GM12891 (cell line): Measurements from ENCODE around the gene USP20.

Source experiments
- DNase-seq: peaks from one replicate; pipeline ENCODE4 v3.0.0; 2011; ENCODE audit warnings: low spot score; ENCODE audit not compliant: insufficient read length
- FAIRE-seq: peaks from 2 replicates; lab custom pipeline; 2011; peaks lifted over from hg19 to GRCh38; lab: Jason Lieb, UNC
- PAX5 ChIP-seq: IDR thresholded peaks from 2 replicates; pipeline ENCODE4 v1.6.1; 2011; ENCODE audit warnings: low read length, moderate library complexity, mild to moderate bottlenecking; ENCODE audit not compliant: insufficient read depth, severe bottlenecking
- POLR2A ChIP-seq: IDR thresholded peaks from 2 replicates; pipeline ENCODE4 v1.6.1; 2011; ENCODE audit warnings: low read depth, low read length, control low read depth
- POLR2AphosphoS5 ChIP-seq: IDR thresholded peaks from 2 replicates; pipeline ENCODE4 v1.6.1; 2011; ENCODE audit warnings: low read depth, low read length, control low read depth
- POU2F2 ChIP-seq: IDR thresholded peaks from 2 replicates; pipeline ENCODE4 v1.6.1; 2011; ENCODE audit warnings: low read depth, mild to moderate bottlenecking, control low read depth, low read length, moderate library complexity
- SPI1 ChIP-seq: IDR thresholded peaks from 2 replicates; pipeline ENCODE4 v1.6.1; 2011; ENCODE audit warnings: low read depth, low read length, control low read depth
- TAF1 ChIP-seq: IDR thresholded peaks from 2 replicates; pipeline ENCODE4 v1.6.1; 2011; ENCODE audit warnings: low read depth, low read length, control low read depth

The USP20 gene

GRCh38 chr9:129904734-129905133 is 69.5 kb downstream of the USP20 start:
- DNase-seq (no peak), FAIRE-seq (no peak)
- no peak for TF ChIP-seq TAF1
- TF ChIP-seq PAX5, result no peak
- no peak for TF ChIP-seq POLR2A
- no peak for TF ChIP-seq SPI1
- no peak for TF ChIP-seq POU2F2
- TF ChIP-seq POLR2AphosphoS5, result no peak

- TF ChIP-seq SPI1 (no peak), POU2F2 (no peak; the same call in 1 of the 2 replicates), TAF1 (no peak), POLR2A (no peak; the same call in 1 of the 2 replicates), POLR2AphosphoS5 (peak; percentile 46; the same call in 1 of the 2 replicates), PAX5 (no peak)
- DNase-seq, result no peak
- no peak for FAIRE-seq
Observed at GRCh38 chr9:129906298-129906697, 71.0 kb downstream of the USP20 start.

GRCh38 chr9:129907201-129907600 is 71.9 kb downstream of the USP20 start:
- DNase-seq (no peak), FAIRE-seq (no peak)
- TF ChIP-seq PAX5 (no peak), POLR2AphosphoS5 (no peak), POLR2A (no peak), POU2F2 (no peak), SPI1 (no peak), TAF1 (no peak)

- TF ChIP-seq POLR2A (no peak), SPI1 (no peak), POLR2AphosphoS5 (no peak), POU2F2 (no peak), PAX5 (no peak), TAF1 (no peak)
- FAIRE-seq (no peak), DNase-seq (no peak)
Observed at GRCh38 chr9:129908906-129909305, 73.6 kb downstream of the USP20 start.

GRCh38 chr9:129909851-129910250 is 74.6 kb downstream of the USP20 start:
- DNase-seq (no peak), FAIRE-seq (no peak)
- no peak for TF ChIP-seq PAX5
- TF ChIP-seq POLR2AphosphoS5, result peak; percentile 12; the same call in 1 of the 2 replicates
- no peak for TF ChIP-seq POU2F2

GRCh38 chr9:129910628-129911567 is 75.6 kb downstream of the USP20 start:
- TF ChIP-seq POLR2AphosphoS5 (no peak; the same call in none of the 2 replicates), POLR2A (peak; percentile 75)
- DNase-seq, result no peak
- FAIRE-seq, result no peak

- FAIRE-seq, result no peak
- TF ChIP-seq POLR2AphosphoS5, result no peak
- TF ChIP-seq POU2F2, result no peak
- TF ChIP-seq PAX5, result no peak
- no peak for TF ChIP-seq POLR2A
- no peak for TF ChIP-seq SPI1
- no peak for TF ChIP-seq TAF1
Observed at GRCh38 chr9:129914051-129914450, 78.8 kb downstream of the USP20 start.

GRCh38 chr9:129916707-129917106 is 81.4 kb downstream of the USP20 start:
- no peak for TF ChIP-seq SPI1
- peak; percentile 59; the same call in 1 of the 2 replicates for TF ChIP-seq POLR2AphosphoS5
- TF ChIP-seq POU2F2, result no peak
- no peak for TF ChIP-seq POLR2A
- no peak for DNase-seq
- no peak for FAIRE-seq

More at GRCh38 chr9:129914051-129914450, 78.8 kb downstream of the USP20 start:
- no peak for DNase-seq

GRCh38 chr9:129918296-129918950 is 83.2 kb downstream of the USP20 start:
- FAIRE-seq, result no peak
- TF ChIP-seq SPI1 (no peak), PAX5 (no peak), POU2F2 (no peak), POLR2A (no peak; the same call in 1 of the 2 replicates), POLR2AphosphoS5 (no peak), TAF1 (no peak)
- no peak for DNase-seq
